GM18505 (cell line): ENCODE results near the gene SPECC1.
A peak's percentile ranks its signal among the peaks of the same experiment; 100 is the strongest.
"Not testable (repeated sequence)": the region's sequence is repeated elsewhere in the genome, so short reads cannot be mapped to it uniquely, and the experiment has no call there.

Experiments used
- ATAC-seq: cut with Tn5 transposase; IDR thresholded peaks from one replicate; pipeline ENCODE4 v1.9.1; 2021; ENCODE audit not compliant: unreplicated experiment
- POLR2A ChIP-seq: IDR thresholded peaks from 4 replicates; pipeline ENCODE4 v1.6.1; 2011; ENCODE audit warnings: borderline replicate concordance; ENCODE audit not compliant: insufficient read depth, insufficient read length; ENCODE audit errors: extremely low read depth

Gene SPECC1

GRCh38 chr17:20313891-20314290 lies 304.7 kb downstream of the SPECC1 start:
- ATAC-seq = no peak
- no peak for TF ChIP-seq POLR2A

DNA sequence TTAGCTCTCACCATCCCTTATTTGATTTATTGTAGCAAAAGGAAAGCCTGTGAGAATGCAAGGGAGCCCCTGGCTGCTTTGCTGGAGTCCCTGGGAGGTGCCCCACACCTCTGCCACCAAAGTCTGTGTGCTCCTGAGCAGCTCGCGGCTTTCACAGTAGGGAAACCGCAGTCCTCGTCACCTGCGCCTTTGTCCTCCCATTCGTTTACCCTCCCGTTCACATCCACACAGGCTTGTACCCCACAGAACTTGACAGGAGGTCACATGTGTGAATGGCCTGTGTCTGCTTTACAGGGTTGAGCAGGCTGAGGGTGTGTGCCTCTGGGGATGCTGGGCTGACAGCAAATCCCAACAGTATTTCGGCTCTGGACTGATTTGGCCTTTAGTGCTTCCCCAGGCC lies 305.7 kb downstream of the SPECC1 start:
- no peak for TF ChIP-seq POLR2A
- no peak for ATAC-seq

GRCh38 chr17:20315311-20315710 lies 306.2 kb downstream of the SPECC1 start:
- no peak for ATAC-seq
- no peak for TF ChIP-seq POLR2A

- ATAC-seq = no peak
- TF ChIP-seq POLR2A = no peak
Measured at GRCh38 chr17:20315821-20316220, 306.7 kb downstream of the SPECC1 start.

DNA sequence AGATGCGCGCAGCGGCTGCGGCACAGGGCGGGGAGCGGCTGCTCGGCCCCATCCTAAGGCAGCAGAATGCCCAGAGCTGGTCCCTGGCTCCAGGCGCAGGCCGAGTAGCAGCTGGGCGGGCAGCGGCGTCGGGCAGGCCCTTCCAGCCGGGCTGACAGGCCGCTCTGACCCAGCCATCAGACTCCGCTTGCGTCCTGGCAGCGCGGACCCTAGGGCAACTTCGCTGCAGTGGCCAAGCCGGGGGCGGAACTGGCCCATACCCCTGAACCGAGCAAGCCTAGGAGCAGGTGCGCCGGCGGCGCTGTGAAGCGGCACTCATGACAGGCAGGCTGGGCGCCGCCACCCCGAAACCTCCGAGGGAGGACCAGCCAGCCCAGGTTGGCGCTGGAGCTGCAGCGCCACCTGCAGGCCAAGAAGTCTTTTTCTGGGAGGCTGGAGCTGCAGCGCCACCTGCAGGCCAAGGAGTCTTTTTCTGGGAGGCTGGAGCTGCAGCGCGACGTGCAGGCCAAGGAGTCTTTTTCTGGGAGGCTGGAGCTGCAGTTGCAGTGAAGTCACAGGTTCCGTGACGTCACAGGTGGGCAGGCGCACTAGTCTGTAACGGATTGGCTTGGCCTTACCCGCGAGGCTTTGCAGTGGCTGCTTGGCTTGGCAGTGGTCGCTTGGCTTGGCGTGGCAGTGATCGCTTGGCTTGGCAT lies 311.5 kb downstream of the SPECC1 start:
- peak; percentile 65 for ATAC-seq

GRCh38 chr17:20321357-20321756 lies 312.2 kb downstream of the SPECC1 start:
- not testable (repeated sequence) for ATAC-seq

GRCh38 chr17:20327739-20328138 lies 318.6 kb downstream of the SPECC1 start:
- not testable (repeated sequence) for ATAC-seq

DNA sequence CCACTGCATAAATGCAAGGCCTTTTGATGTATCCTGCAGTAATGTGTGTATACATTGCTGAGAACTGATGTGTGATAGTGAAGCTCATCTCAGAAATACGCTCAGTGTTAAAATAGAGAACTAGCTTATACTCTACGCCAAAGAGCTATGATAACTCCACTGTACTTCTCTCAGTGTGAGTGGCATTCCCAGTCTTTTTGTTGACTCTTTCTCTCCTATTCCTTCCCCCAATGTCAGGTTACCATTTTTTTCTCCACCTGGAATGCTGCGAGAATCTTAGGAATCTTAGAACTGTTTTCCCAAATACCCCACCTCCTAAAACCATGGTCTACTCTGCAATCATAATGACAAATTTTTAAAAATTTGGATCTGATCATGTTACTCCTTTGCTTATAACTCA lies 342.2 kb downstream of the SPECC1 start:
- not testable (repeated sequence) for ATAC-seq

- not testable (repeated sequence) for ATAC-seq
Measured at GRCh38 chr17:20352567-20352966, 343.4 kb downstream of the SPECC1 start.

GRCh38 chr17:20363846-20364245 lies 354.7 kb downstream of the SPECC1 start:
- ATAC-seq = not testable (repeated sequence)
